ENCODE measurements around the gene DUSP10. TPM values are rescaled to one million over a fixed set of nuclear protein-coding genes. Genes with fewer than 3 reads are reported as not detected.

Gene DUSP10
- total RNA-seq, 1 donor from 2014 or later = 19.6 TPM

GRCh38 chr1:221723848-221724236 lies 18.0 kb downstream of the DUSP10 start:
- Mint-ChIP-seq H3K9me3 (no peaks in the 10 kb centered on the region), H3K27me3 (no peaks in the 10 kb centered on the region), H3K27ac (no peak overlapping the region), H3K4me1 (ENCODE audit: unreplicated experiment) (peaks cover 18% of the 10 kb centered on the region), H3K4me3 (no peak overlapping the region), H3K36me3 (peaks cover 15% of the 10 kb centered on the region)
- no peak for DNase-seq (ENCODE audit: extremely low spot score, unreplicated experiment)
- no peak for TF ChIP-seq CTCF (conservative IDR thresholded peaks at IDR 0.05)

- Mint-ChIP-seq H3K4me3 (no peak overlapping the region), H3K27ac (no peak overlapping the region), H3K36me3 (peaks cover 14% of the 10 kb centered on the region), H3K27me3 (no peaks in the 10 kb centered on the region), H3K4me1 (ENCODE audit: unreplicated experiment) (peaks cover 25% of the 10 kb centered on the region), H3K9me3 (no peaks in the 10 kb centered on the region)
- DNase-seq (ENCODE audit: extremely low spot score, unreplicated experiment) = no peak
- no peak for TF ChIP-seq CTCF (conservative IDR thresholded peaks at IDR 0.05)
Measured at GRCh38 chr1:221723018-221723847, 18.7 kb downstream of the DUSP10 start.

GRCh38 chr1:221722254-221723017 lies 19.5 kb downstream of the DUSP10 start:
- no peak overlapping the region for H3K4me3 Mint-ChIP-seq
- H3K27me3 Mint-ChIP-seq = no peaks in the 10 kb centered on the region
- no peak overlapping the region for H3K27ac Mint-ChIP-seq
- no peak for TF ChIP-seq CTCF (conservative IDR thresholded peaks at IDR 0.05)
- no peak for DNase-seq (ENCODE audit: extremely low spot score, unreplicated experiment)
- peaks cover 10% of the 10 kb centered on the region for H3K36me3 Mint-ChIP-seq
- H3K9me3 Mint-ChIP-seq = no peaks in the 10 kb centered on the region
- H3K4me1 Mint-ChIP-seq (ENCODE audit: unreplicated experiment) = peaks cover 30% of the 10 kb centered on the region

- Mint-ChIP-seq H3K4me1 (ENCODE audit: unreplicated experiment) (peaks cover 49% of the 10 kb centered on the region), H3K27me3 (no peaks in the 10 kb centered on the region)
Measured at GRCh38 chr1:221720545-221720944, 21.3 kb downstream of the DUSP10 start.

GRCh38 chr1:221719987-221720386 lies 21.9 kb downstream of the DUSP10 start:
- Mint-ChIP-seq H3K27ac (no peak overlapping the region), H3K9me3 (no peaks in the 10 kb centered on the region), H3K27me3 (no peaks in the 10 kb centered on the region), H3K4me1 (ENCODE audit: unreplicated experiment) (peaks cover 54% of the 10 kb centered on the region), H3K4me3 (no peak overlapping the region), H3K36me3 (peaks cover 15% of the 10 kb centered on the region)
- TF ChIP-seq CTCF (conservative IDR thresholded peaks at IDR 0.05) = no peak
- DNase-seq (ENCODE audit: extremely low spot score, unreplicated experiment) = no peak

More at GRCh38 chr1:221720545-221720944, 21.3 kb downstream of the DUSP10 start:
- no peak for DNase-seq (ENCODE audit: extremely low spot score, unreplicated experiment)
- TF ChIP-seq CTCF (conservative IDR thresholded peaks at IDR 0.05) = no peak
- no peak overlapping the region for H3K27ac Mint-ChIP-seq
- H3K4me3 Mint-ChIP-seq = no peak overlapping the region
- no peaks in the 10 kb centered on the region for H3K9me3 Mint-ChIP-seq
- peaks cover 15% of the 10 kb centered on the region for H3K36me3 Mint-ChIP-seq

All from type B pancreatic cell (in vitro differentiated cells).